Mucosa of gallbladder (tissue), 1 donor: ENCODE data around the gene TACSTD2. TPM values are rescaled to one million over a fixed set of nuclear protein-coding genes. Genes with fewer than 3 reads are reported as not detected.
"Not testable (repeated sequence)": the region's sequence is repeated elsewhere in the genome, so short reads cannot be mapped to it uniquely, and the experiment has no call there.

ENCODE experiments used
- DNase-seq: peaks from one replicate; pipeline ENCODE4 v3.0.0-alpha.2; 2020; ENCODE audit warnings: low spot score
- total RNA-seq: library from RNA; stranded (reverse); gene quantifications from one replicate; pipeline ENCODE4 v1.2.1, GENCODE V29; 2021
- donor health status: DM: no; HTN: no; CAD: no.

Gene TACSTD2
- total RNA-seq, 1 donor from 2014 or later = 19.2 TPM

GRCh38 chr1:58587667-58588066 is 10.6 kb upstream of the TACSTD2 start:
- DNase-seq = no peak

- DNase-seq = no peak
Observed at GRCh38 chr1:58586271-58586670, 9.2 kb upstream of the TACSTD2 start.

- no peak for DNase-seq
Observed at GRCh38 chr1:58585581-58586151, 8.6 kb upstream of the TACSTD2 start.

- no peak for DNase-seq
Observed at GRCh38 chr1:58585166-58585565, 8.1 kb upstream of the TACSTD2 start.

- peak; percentile 38 for DNase-seq
Observed at GRCh38 chr1:58584082-58584895, 7.2 kb upstream of the TACSTD2 start.

GRCh38 chr1:58583496-58583895 is 6.4 kb upstream of the TACSTD2 start:
- DNase-seq = no peak

- DNase-seq = not testable (repeated sequence)
Observed at GRCh38 chr1:58582143-58582542, 5.1 kb upstream of the TACSTD2 start.

- no peak for DNase-seq
Observed at GRCh38 chr1:58581641-58582040, 4.6 kb upstream of the TACSTD2 start.

- no peak for DNase-seq
Observed at GRCh38 chr1:58580186-58580585, 3.1 kb upstream of the TACSTD2 start.

- no peak for DNase-seq
Observed at GRCh38 chr1:58577654-58578030, 590 bp upstream of the TACSTD2 start.

- DNase-seq = peak; percentile 36
Observed at GRCh38 chr1:58576325-58576726, 726 bp downstream of the TACSTD2 start.

GRCh38 chr1:58575551-58576324 is 1.3 kb downstream of the TACSTD2 start:
- DNase-seq = no peak

- no peak for DNase-seq
Observed at GRCh38 chr1:58574816-58575215, 2.2 kb downstream of the TACSTD2 start.

GRCh38 chr1:58573705-58574591 is 3.1 kb downstream of the TACSTD2 start:
- DNase-seq = no peak

- DNase-seq = no peak
Observed at GRCh38 chr1:58573138-58573537, 3.9 kb downstream of the TACSTD2 start.

GRCh38 chr1:58572690-58573089 is 4.4 kb downstream of the TACSTD2 start:
- DNase-seq = no peak

- DNase-seq = no peak
Observed at GRCh38 chr1:58571616-58572015, 5.4 kb downstream of the TACSTD2 start.

- no peak for DNase-seq
Observed at GRCh38 chr1:58570817-58571216, 6.2 kb downstream of the TACSTD2 start.

GRCh38 chr1:58570094-58570493 is 7.0 kb downstream of the TACSTD2 start:
- DNase-seq = no peak

GRCh38 chr1:58568911-58569310 is 8.1 kb downstream of the TACSTD2 start:
- DNase-seq = no peak

GRCh38 chr1:58568271-58568860 is 8.7 kb downstream of the TACSTD2 start:
- no peak for DNase-seq
